Left lung (tissue), 10 donors: ENCODE measurements around the gene SPRY4. TPM values are rescaled to one million over a fixed set of nuclear protein-coding genes. Genes with fewer than 3 reads are reported as not detected.

Source experiments
- ATAC-seq: fragments of 200-7000 bp; cut with Tn5 transposase; one replicate; pipeline ENCODE4 v1.9.1; 2020; ENCODE audit warnings: moderate library complexity
- DNase-seq, 4 donors: peaks; one replicate each; pipeline ENCODE4 v3.0.0-alpha.2; 2013 to 2020
- H3K27ac ChIP-seq, 2 donors: fragments of 200-600 bp; sonication (generic) in 1 of 2; one replicate each; pipeline versions ENCODE4 v1.5.0 to v1.8.0; 2020 to 2021
- H3K27me3 ChIP-seq, 2 donors: fragments of 200-600 bp; sonication (generic) in 1 of 2; one replicate each; pipeline versions ENCODE4 v1.5.0 to v1.8.0; 2020 to 2021
- H3K36me3 ChIP-seq, 2 donors: fragments of 200-600 bp; sonication (generic) in 1 of 2; one replicate each; pipeline versions ENCODE4 v1.5.0 to v1.8.0; 2020 to 2021
- H3K4me1 ChIP-seq, 2 donors: fragments of 200-600 bp; one replicate each; pipeline ENCODE4 v1.8.0; 2021
- H3K4me3 ChIP-seq, 2 donors: fragments of 200-600 bp; sonication (generic) in 1 of 2; one replicate each; pipeline versions ENCODE4 v1.5.0 to v1.8.0; 2020 to 2021; ENCODE audit warnings: mild to moderate bottlenecking in 1 of 2
- H3K9me3 ChIP-seq, 2 donors: fragments of 200-600 bp; sonication (generic) in 1 of 2; one replicate each; pipeline versions ENCODE4 v1.5.0 to v1.8.0; 2020 to 2021
- CTCF ChIP-seq, 2 donors: fragments of 200-600 bp; sonication (generic) in 1 of 2; IDR thresholded peaks; one replicate each; pipeline versions ENCODE4 v1.5.0 to v1.8.0; 2021; ENCODE audit warnings: antibody characterized with exemption in 2 of 2
- intact Hi-C, 2 donors: fragments of 100-400 bp; cut with DNase I; formaldehyde crosslinking; loops; one replicate each; pipeline versions ENCODE4 v1.11.2 to v1.14.2; 2022
- polyA plus RNA-seq, 6 donors: library from polyadenylated mRNA; unstranded; fragments of 120-200 nt; gene quantifications; one replicate each; pipeline ENCODE4 v1.2.1, GENCODE V29; 2013; ENCODE audit not compliant: insufficient read length in 6 of 6
- total RNA-seq, 2 donors: library from RNA; stranded (reverse); fragmentation: NEBNext Ultra II Directional; extraction: Animal tissue kit (Norgen Biotek cat#: 25700); gene quantifications; one replicate each; pipeline ENCODE4 v1.2.1, GENCODE V29; 2021
- donor health status: DM: no; HTN: yes; CAD: no.
- donor health status: DM: no; HTN: no; CAD: no.

The SPRY4 gene
- total and polyA plus RNA-seq, 8 donors: 28.9 to 56.5 (median 45.9) TPM

GRCh38 chr5:142357469-142358090 lies 32.8 kb upstream of the SPRY4 start:
- no peaks in the 10 kb centered on the region for H3K36me3 ChIP-seq
- peak overlapping the region; percentile 42 to 52 for H3K4me3 ChIP-seq
- H3K9me3 ChIP-seq: no peaks in the 10 kb centered on the region
- DNase-seq (no peak), ATAC-seq (peak; percentile 2)
- intact Hi-C loops: no loop called here
- H3K27ac ChIP-seq: peak overlapping the region; percentile 97
- TF ChIP-seq CTCF (IDR thresholded peaks at IDR 0.05): no peak
- H3K4me1 ChIP-seq: peaks cover 14 to 44% of the 10 kb centered on the region in 2 donors
- peaks cover 0 to 63% of the 10 kb centered on the region in 2 donors for H3K27me3 ChIP-seq

- DNase-seq: peak; percentile 85 to 96 (median 92)
- Histone ChIP-seq H3K4me1 (peaks cover 14 to 37% of the 10 kb centered on the region in 2 donors), H3K4me3 (peak overlapping the region; percentile 42 to 52), H3K9me3 (no peaks in the 10 kb centered on the region), H3K27ac (peak overlapping the region; percentile 97), H3K27me3 (peaks cover 0 to 62% of the 10 kb centered on the region in 2 donors), H3K36me3 (no peaks in the 10 kb centered on the region)
- intact Hi-C loops: no loop called here
- no peak for TF ChIP-seq CTCF (IDR thresholded peaks at IDR 0.05)
- peak; percentile 89 for ATAC-seq
These were observed 32.1 kb upstream of the SPRY4 start for GRCh38 chr5:142356716-142357468.

- ATAC-seq: no peak
- H3K4me3 ChIP-seq: peak overlapping the region; percentile 42 to 52
- H3K9me3 ChIP-seq: no peaks in the 10 kb centered on the region
- DNase-seq: no peak
- H3K4me1 ChIP-seq: peaks cover 14 to 36% of the 10 kb centered on the region in 2 donors
- no peaks in the 10 kb centered on the region for H3K36me3 ChIP-seq
- intact Hi-C loops: no loop called here
- H3K27ac ChIP-seq: peak overlapping the region; percentile 97
- no peak for TF ChIP-seq CTCF (IDR thresholded peaks at IDR 0.05)
- peaks cover 0 to 58% of the 10 kb centered on the region in 2 donors for H3K27me3 ChIP-seq
These were observed 31.5 kb upstream of the SPRY4 start for GRCh38 chr5:142356349-142356715.

- Histone ChIP-seq H3K9me3 (no peaks in the 10 kb centered on the region), H3K27me3 (peaks cover 0 to 29% of the 10 kb centered on the region in 2 donors), H3K27ac (no peak overlapping the region), H3K36me3 (no peaks in the 10 kb centered on the region), H3K4me3 (no peak overlapping the region), H3K4me1 (peaks cover 14 to 21% of the 10 kb centered on the region in 2 donors)
- ATAC-seq (no peak), DNase-seq (no peak)
- no peak for TF ChIP-seq CTCF (IDR thresholded peaks at IDR 0.05)
- intact Hi-C loops: no loop called here
These were observed 28.3 kb upstream of the SPRY4 start for GRCh38 chr5:142353071-142353472.

DNA sequence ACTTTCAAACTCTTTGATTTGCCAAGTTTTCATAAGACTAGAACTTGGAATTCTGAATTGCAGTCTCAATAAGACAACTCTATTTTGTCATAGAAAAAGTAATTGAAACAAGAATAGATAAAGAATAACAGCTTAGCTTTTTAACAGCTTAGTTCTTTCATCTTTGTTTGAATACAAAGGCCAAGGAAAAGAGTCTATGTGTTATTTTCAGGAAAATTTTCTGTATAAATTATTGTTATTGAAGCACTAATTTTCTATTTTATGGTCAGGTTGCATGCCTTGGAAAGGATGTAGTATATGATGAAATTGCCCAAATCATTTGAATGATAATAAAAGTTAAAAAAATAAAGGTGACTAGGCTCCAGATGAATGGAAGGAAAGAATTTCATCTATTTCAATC lies 25.2 kb upstream of the SPRY4 start:
- no peak overlapping the region for H3K27ac ChIP-seq
- no peaks in the 10 kb centered on the region for H3K4me1 ChIP-seq
- H3K27me3 ChIP-seq: peaks cover 0 to 15% of the 10 kb centered on the region in 2 donors
- intact Hi-C loops: no loop called here
- peaks cover 0 to 10% of the 10 kb centered on the region in 2 donors for H3K9me3 ChIP-seq
- ATAC-seq (no peak), DNase-seq (no peak)
- TF ChIP-seq CTCF (IDR thresholded peaks at IDR 0.05): no peak
- no peaks in the 10 kb centered on the region for H3K36me3 ChIP-seq
- H3K4me3 ChIP-seq: no peak overlapping the region
